ENCODE measurements around the gene CITED2. TPM values are rescaled to one million over a fixed set of nuclear protein-coding genes. Genes with fewer than 3 reads are reported as not detected.

Gene CITED2
- total RNA-seq, 6 donors from 2014 or later, result 103 to 364 (median 228) TPM

DNA sequence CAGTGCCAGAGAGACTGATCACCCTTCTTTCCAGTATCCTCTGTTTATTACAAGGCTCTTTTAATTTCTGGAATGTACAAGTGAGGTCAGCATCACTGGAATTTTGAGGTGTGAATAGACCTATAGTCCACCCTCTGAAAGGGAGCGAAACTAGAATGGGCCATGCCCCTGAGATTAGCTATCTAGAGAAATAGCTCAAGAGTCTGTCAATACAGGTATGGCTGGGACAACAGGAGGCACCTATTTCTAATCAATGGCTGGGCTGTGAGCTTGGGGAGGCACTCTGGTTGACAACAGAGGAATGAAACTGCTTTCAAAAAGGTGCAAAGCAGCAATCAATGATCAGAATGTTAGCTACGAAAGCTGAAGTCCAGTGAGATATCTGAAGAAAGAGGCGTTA, 17.3 kb upstream of the CITED2 start:
- Histone ChIP-seq H3K27ac (no peak overlapping the region), H3K36me3 (no peaks in the 10 kb centered on the region), H3K4me1 (no peaks in the 10 kb centered on the region), H3K4me3 (no peak overlapping the region), H3K9me3 (no peaks in the 10 kb centered on the region), H3K27me3 (no peaks in the 10 kb centered on the region)
- DNase-seq (no peak), ATAC-seq (ENCODE audit: low FRiP score in 2 of 2) (no peak)
- TF ChIP-seq POLR2AphosphoS5 (IDR thresholded peaks at IDR 0.05) (no peak), CTCF (IDR thresholded peaks at IDR 0.05) (no peak), POLR2A (IDR thresholded peaks at IDR 0.05) (no peak), EP300 (IDR thresholded peaks at IDR 0.05) (no peak)
- 91 to 95% methylated on average over 3 of the region's 3 CpGs for WGBS, 2 donors

DNA sequence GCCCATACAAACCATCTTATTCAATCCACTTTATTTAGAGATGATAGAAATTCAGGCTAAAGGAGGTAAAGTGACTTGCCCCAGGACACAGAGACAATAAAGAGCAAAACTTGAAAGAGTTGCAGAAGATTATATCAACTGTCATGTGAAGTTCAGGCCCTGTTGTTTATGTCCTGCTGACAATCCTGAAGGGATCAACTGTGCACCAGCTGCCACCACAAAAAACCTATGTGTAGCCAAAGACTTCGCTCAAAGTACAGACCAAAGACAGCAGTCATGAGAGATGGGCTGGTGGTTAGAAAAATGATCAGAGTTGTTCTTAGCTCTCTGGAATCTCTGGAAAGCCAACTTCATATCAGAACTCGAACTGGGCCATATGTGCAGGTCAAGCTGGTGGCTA, 16.0 kb upstream of the CITED2 start:
- Histone ChIP-seq H3K27me3 (no peaks in the 10 kb centered on the region), H3K4me3 (no peak overlapping the region), H3K36me3 (no peaks in the 10 kb centered on the region), H3K9me3 (no peaks in the 10 kb centered on the region), H3K27ac (no peak overlapping the region), H3K4me1 (no peaks in the 10 kb centered on the region)
- WGBS, 2 donors, result 86 to 89% methylated on average over 2 of the region's 2 CpGs
- TF ChIP-seq POLR2A (IDR thresholded peaks at IDR 0.05) (no peak), POLR2AphosphoS5 (IDR thresholded peaks at IDR 0.05) (no peak), CTCF (IDR thresholded peaks at IDR 0.05) (no peak), EP300 (IDR thresholded peaks at IDR 0.05) (no peak)
- no peak for DNase-seq
- ATAC-seq (ENCODE audit: low FRiP score in 2 of 2), result no peak

GRCh38 chr6:139388384-139388783, 13.9 kb upstream of the CITED2 start:
- TF ChIP-seq CTCF (IDR thresholded peaks at IDR 0.05), result no peak
- no peak for TF ChIP-seq EP300 (IDR thresholded peaks at IDR 0.05)
- TF ChIP-seq POLR2A (IDR thresholded peaks at IDR 0.05), result no peak
- no peak for TF ChIP-seq POLR2AphosphoS5 (IDR thresholded peaks at IDR 0.05)
- H3K4me1 ChIP-seq, result no peaks in the 10 kb centered on the region
- H3K36me3 ChIP-seq, result no peaks in the 10 kb centered on the region
- H3K9me3 ChIP-seq, result no peaks in the 10 kb centered on the region
- DNase-seq, result no peak
- no peak overlapping the region for H3K4me3 ChIP-seq
- no peak overlapping the region for H3K27ac ChIP-seq
- H3K27me3 ChIP-seq, result no peaks in the 10 kb centered on the region
- ATAC-seq (ENCODE audit: low FRiP score in 2 of 2), result no peak
- 81 to 88% methylated on average over 2 of the region's 2 CpGs for WGBS, 2 donors

- TF ChIP-seq CTCF (IDR thresholded peaks at IDR 0.05) (no peak), POLR2A (IDR thresholded peaks at IDR 0.05) (no peak), EP300 (IDR thresholded peaks at IDR 0.05) (no peak), POLR2AphosphoS5 (IDR thresholded peaks at IDR 0.05) (no peak)
- WGBS, 2 donors, result 71 to 80% methylated on average over 3 of the region's 3 CpGs
- ATAC-seq (ENCODE audit: low FRiP score in 2 of 2), result no peak
These were observed 12.0 kb upstream of the CITED2 start for GRCh38 chr6:139386404-139386803.

DNA sequence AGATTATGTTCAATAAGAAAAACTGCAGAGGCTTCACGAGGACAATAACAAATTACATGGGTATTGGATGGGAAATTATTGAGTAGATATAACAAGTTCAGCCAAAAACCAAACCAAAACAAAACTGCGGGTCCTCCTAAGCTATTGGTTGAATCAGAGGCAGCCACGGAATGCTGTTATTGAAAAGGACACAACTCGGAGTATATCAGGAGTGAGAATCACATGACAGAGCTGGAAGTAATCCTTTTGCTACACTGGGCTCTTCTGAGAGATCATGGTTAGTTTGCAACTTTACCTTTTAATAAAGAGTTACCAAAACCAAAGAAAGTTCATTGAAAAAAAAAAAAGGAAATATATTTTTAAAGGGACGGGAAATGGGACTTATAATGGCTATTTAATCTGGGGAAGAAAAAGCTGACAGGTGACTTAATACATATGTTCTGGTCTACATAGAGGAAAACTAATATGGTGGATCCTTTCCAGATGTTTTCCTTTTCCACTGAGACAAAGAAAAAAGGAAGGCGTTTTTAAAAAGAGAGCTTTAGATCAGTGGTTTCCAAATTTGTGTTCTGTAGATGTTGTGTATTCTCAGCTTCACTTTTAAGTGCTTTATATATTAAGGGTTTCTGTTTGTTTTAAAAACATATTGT, 6.9 kb upstream of the CITED2 start:
- no peak overlapping the region for H3K4me3 ChIP-seq
- DNase-seq (no peak), ATAC-seq (ENCODE audit: low FRiP score in 2 of 2) (no peak)
- no peaks in the 10 kb centered on the region for H3K27me3 ChIP-seq
- H3K36me3 ChIP-seq, result no peaks in the 10 kb centered on the region
- H3K9me3 ChIP-seq, result no peaks in the 10 kb centered on the region
- WGBS, 2 donors, result 72% methylated on average over 6 of the region's 6 CpGs
- TF ChIP-seq POLR2AphosphoS5 (IDR thresholded peaks at IDR 0.05) (no peak), CTCF (IDR thresholded peaks at IDR 0.05) (no peak), EP300 (IDR thresholded peaks at IDR 0.05) (no peak), POLR2A (IDR thresholded peaks at IDR 0.05) (no peak)
- H3K27ac ChIP-seq, result no peak overlapping the region
- peaks cover 0 to 7% (median 5%) of the 10 kb centered on the region in 4 donors for H3K4me1 ChIP-seq

More at GRCh38 chr6:139386404-139386803, 12.0 kb upstream of the CITED2 start:
- Histone ChIP-seq H3K27me3 (no peaks in the 10 kb centered on the region), H3K27ac (no peak overlapping the region), H3K36me3 (no peaks in the 10 kb centered on the region), H3K9me3 (no peaks in the 10 kb centered on the region), H3K4me3 (no peak overlapping the region), H3K4me1 (no peaks in the 10 kb centered on the region)
- DNase-seq, result no peak
